ENCODE results near the gene ATP23.

The ATP23 gene

DNA sequence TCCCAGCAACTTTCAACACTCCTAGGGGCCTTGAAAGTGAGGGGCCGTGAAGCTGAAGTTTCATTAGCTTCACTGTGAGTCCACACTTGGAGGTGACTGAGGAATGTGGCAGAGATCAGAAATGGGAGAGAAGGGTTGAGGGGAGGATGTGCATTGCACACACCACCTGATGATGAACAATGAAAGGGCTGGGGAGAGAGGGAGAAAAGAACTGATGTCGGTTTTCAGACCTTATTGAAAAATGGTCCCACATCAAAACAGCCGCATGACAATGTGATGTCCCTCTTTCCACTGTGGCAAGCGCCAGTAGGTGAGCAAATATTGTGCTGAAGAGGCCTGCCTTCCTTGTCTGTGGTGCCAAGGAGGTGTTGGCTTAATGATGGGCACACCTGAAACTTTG lies 32.3 kb upstream of the ATP23 start:
- DNase-seq = no peak

DNA sequence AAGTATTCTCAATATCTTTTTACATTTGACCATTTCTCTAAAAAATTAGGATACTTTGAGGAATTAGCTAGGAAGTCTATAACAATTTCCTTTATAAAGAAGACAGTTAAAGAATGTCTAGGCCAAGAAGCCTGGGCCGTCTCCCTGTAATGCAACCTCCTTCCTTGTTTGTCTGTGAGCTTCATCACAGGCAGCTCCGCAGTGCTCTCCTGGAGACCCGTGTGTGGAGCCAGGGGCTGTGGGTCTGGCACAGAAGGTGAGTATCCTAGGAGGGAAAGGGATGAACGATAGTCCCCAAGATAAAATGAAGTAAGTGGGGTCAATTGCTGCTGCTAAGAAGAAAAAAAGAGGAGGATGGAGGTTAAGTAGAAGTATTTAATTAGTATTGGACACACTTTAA lies 31.8 kb upstream of the ATP23 start:
- no peak for DNase-seq

DNA sequence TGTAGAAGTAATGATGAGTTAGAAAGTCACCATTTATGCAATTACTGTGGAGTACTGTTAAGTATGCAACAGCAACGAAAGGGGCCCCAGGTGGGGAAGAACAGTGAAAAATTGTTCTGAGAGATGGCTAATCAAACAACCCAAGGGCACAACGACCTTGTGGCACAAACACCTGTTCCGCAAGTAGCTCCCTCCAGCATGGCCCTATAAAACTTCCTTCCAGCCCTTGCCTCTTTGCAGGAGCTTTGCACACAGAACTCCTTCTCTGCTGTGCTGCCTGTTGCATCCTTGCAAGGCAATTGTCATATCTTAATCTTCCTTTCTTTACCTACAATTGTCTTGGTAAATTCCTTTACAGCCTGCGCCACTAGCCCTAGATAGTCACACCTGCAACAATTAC lies 23.2 kb upstream of the ATP23 start:
- DNase-seq = no peak

DNA sequence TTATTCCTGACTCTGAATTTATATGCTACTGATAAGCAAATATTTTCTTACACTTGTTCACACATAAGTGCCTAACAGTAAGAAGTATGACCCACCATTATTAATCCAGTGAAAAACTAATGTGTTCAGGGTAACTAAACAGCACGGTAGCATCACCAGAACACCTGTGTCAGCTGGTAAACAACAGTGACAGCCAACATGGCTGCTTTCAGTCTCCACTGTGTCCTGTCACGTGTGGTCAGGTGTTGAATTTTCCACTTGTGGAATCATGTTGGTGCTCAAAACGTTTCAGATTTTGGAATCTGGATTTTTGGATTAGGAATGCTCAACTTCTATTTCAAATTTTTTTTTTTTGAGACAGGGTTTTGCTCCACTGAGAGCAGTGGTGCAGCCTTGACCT lies 14.3 kb upstream of the ATP23 start:
- DNase-seq = no peak

DNA sequence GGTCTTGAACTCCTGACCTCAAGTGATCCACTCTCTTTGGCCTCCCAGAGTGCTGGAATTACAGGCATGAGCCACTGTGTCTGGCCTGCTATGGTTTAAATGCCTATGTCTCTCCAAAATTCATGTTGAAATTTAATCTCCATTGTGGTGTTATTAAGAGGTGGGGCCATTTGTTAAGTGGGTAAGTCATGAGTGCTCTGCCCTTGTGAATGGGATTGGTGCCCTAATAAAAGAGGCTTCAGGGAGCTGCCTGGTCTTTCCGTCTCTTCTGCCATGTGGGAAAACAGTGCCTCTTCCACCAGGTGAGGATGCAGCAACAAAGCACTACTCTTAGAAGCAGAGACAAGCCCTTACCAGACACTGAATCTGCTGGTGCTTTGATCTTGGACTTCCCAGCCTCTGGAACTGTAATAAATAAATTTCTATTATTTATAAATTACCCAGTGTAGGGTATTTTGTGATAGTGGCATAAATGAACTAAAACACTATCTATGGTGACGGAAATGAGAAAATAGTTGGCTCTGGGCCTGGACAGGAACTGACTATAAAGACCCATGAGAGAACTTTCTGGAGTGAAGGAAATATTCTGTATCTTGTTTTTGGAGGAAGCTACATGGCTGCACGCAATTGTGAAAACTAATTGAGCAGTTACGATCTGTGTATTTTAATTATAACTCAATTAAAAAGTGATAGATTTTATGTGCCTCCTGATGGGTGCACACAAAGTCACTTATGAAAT lies 12.1 kb upstream of the ATP23 start:
- DNase-seq = no peak

DNA sequence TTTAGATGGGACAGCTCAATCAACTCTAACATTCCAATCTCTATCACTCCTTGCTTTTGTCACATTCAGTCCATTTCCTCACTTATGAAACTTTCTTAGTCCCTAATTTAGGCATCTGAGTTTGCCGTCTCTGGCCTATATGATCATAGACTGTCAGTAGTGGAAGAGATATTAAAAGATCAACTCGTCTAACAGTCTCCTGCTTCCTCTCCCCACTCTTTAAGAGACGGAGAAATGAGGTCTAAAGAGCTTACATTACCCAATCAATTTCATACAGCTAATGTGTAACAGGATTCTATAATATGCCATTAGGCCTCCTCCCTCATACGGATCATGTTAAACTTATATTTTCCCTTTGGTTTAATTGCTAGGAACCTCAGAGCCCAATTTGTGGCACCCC lies 6.5 kb upstream of the ATP23 start:
- DNase-seq = no peak

DNA sequence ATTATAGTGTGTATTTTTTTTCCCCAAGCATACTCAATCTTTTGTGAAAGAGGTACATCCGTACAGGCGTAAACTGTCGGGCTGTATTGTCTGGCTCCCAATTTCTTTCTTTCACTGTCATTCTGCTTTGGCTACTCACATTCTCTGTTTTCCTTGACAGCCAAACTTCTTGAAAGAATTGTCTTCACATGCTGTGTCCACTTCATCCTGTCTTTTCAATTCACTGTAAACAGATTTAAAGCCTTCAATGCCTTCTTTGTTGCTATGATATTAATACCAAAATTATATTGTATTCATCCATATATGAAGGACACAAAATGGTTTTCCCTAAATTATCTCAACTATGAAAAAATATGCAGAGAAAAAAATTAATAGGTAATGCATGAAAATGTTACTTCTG lies 6.0 kb upstream of the ATP23 start:
- no peak for DNase-seq

DNA sequence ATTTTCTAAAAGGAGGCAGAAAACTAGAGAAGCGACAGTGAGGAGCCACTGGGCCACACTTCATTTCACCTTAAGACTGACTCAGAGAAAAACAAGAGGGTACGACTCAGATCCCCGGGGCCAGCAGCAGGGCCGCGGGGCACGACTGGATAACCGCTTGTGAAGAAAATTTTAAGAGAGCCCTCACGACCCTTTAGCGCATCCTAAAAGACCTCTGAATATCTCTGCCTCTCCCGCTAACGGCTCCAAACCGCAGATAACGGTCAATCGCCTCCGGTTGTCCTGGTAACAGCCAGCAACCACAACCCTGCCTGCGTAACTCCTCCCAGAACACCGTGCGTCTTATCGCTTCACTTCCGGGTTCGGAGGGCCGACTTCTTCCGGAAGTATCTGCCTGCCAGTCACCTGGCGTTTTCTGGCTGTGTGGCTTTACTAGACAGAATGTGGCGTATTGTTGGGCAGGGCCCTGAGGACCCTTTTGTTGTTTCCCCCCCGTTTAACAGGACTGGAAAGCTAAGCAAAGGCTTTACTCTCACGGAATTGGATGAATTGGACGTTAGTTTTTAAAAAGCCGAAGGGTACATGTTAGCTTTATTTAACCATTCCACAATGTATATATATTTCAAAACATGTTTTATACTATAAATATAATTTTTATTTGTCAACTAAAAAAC lies 5.4 kb upstream of the ATP23 start:
- peak; percentile 96 for DNase-seq

DNA sequence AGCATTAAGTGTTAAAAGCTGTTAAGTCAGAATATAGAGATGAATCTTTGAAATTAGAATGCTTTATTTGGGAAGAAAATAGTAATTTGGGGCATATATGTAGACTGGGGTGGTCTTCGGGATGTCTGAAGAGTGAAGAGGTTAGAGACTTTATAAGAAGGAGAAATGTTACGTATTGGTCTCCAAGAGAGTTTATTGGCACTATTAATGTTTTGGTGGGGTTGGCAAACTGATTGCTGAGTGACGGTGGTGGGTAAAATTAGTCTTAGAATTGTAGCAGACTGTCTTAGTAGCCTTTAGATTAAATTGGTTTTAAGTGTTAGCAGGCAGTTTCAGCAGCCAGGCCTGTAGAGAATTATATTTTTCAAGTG lies 4.9 kb upstream of the ATP23 start:
- no peak for DNase-seq

DNA sequence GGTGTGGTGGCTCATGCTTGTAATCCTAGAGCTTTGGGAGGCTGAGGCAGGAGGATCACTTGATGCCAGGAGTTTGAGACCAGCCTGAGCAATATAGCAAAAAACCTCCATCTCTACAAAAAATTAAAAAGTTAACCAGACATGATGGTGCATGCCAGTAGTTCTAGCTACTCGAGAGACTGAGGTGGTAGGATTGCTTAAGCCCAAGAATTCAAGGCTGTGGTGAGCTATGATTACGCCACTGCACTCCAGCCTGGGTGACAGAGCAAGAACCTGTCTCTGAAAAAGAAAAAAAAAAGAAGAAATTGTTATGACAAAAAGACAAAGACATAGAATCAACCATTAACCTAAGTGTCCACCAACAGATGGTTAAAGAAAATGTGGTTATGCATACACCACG lies 2.1 kb upstream of the ATP23 start:
- DNase-seq = no peak

DNA sequence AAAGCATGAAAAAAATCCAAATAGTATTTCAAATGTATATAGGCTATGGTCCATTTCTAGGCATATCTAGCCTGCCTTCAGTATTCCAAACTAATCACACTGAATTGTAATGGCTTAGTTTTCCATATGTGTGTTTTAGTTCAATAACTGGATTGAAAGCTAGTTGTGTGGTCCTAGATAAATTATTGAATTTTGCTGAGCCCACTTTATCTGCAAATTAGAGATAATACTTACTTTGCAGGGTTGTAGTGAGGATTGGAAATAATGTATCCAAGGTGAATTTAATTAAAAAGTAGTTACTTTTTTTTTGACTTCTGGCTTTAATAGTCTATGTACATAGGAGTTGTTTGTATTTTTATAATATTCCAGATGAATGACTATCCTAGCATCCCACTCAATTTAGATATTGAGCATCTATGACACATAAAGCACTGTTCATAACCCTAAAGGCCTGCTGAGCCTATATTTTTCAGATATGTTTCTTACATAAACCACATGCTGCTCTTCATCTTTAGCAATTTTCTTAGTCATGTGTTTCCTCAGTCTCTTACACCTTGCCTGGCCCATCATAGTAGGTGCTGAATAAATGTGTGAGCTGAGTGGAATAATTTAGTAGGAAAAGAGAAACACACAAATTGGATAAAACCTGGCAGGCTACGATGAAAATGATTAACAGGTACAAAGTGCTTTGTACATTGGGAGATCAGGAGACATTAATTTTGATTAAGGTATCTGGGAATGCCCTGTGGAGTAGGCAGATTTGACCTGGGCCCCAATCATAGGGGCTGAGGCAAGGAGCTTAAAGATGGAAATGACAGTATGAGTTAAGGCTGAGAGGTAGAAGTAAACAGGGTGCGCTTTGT lies 1.1 kb upstream of the ATP23 start:
- DNase-seq = peak; percentile 30

DNA sequence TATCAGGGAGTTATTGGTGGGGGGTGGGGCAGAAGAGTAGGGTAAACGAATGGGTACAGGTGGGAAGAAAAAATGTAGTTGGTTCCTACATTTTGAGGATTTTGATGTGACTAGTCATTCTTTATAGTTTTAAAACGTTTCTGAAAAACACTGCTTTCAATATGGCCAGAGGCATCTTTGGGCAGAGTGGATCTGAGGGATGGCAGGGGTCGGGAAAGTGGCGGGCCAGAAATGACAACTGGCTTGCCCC lies 527 bp upstream of the ATP23 start:
- no peak for DNase-seq

DNA sequence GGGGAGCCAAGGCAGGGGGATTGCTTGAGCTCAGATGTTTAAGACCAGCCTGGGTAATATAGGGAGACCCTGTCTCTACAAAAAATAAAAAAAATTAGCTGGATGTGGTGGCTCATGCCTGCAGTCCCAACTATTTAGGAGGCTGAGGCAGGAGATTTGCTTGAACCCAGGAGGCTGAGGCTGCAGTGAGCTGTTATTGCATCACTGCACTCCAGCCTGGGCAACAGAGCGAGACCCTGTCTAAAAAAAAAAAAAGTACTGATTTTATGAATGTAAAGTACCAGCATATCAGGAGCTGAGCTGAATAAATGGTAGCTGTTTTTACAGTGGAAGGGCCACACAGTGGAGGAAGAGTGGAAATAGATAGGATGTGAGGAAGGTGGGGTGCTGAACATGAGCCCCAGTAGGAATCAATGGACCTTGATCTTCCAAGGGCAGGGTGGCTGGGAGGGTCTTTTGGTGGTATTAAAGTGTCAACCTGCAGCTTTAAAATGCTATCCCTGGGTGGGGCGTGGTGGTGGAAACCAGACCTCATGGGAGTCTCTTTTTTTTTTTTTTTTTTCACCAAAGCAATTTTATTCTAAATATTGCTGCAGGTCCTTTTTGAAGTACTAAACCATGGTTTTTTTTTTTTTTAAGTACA lies 2.2 kb downstream of the ATP23 start:
- DNase-seq = no peak

DNA sequence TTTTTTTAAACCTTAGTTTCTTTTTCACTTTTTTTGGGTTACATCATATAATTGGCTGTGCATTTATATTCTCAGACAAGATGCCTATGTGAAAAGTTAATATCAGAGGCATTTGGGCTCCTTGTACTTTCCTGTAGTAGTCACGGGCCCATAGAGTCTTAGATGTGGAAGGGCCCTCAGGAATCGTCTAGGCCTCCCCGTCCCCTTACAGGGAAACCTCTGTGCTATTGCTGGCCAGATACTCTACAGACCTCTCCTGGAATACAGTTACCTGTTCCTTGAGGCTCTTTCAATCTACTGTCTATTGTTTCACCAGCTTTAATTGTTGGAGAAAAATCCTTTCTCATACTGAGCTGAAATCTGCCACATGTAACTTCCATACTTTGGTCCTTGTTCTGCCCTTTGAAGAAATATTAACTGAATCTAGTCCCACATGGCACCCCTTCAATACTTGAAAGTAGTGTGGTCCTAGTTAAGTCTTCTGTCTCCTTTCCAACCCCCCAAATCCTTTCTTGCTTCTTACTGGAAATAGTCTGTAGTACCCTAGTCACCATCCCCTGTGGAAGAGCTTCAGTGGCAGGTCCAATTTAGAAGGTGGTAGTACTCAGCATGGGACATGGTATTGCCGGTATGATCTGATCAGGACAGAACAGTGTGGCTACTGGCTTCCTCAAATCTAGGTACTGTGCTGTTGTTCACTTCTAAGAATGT lies 3.1 kb downstream of the ATP23 start:
- DNase-seq = no peak

DNA sequence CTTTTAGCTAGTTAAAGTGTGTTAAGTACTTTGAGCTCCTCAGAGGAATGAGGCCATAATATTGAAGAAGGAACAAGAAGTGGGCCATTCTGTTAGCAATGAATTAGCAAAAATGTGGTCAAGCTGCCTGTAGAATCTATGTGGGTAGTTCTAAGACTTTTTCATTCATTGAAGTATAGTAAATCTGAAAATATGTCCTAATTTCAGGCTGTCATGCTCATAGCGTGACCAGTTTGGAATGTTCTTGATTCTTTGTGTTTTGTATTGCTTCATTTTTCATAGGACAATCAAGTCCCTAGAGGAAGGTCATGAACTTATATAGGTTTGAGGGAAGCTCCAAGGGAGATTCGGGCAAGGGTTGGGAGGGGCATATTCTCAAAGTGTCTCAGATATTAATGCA lies 11.4 kb downstream of the ATP23 start:
- DNase-seq = no peak

DNA sequence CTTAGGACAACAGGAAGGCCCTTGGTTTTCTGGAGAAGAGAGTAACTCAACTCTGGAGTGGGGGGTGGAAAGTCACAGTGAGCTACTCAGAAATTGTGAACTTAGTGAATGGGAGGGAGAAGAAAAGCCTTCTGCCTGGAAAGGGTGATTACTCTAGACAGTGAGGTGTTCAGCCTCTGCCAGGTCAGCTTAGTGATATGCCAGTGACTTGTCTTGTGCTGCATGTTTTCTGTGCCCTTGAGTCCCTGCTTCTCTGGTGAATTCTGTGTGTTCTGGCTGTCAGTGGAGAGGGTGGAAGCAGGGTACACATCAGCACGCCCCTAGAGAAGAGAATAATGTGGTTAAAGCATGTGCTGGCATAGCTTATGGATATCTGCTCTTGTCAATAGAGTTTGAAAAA lies 13.4 kb downstream of the ATP23 start:
- no peak for DNase-seq

DNA sequence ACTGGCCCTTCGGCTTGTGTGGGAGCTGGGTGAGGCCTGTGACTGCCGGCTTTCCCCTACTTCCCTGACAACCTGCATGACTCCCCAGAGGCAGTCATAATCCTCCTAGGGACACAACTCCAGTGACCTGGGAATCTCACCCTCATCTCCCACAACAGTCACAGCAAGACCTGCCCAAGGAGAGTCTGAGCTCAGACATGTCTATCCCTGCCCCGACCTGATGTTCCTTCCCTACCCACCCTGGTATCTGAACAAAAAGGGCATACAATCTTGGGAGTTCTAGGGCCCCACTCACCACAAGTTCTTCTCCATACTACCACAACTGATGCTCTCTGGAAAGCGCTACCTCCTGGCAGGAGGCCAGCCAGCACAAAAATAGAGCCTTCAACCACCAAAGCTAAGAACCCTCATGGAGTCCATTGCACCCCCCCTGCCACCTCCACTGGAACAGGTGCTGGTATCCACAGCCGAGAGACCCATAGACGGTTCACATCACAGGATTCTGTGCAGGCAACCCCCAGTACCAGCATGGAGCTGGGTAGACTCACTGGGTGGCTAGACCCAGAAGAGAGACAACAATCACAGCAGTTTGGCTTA lies 16.8 kb downstream of the ATP23 start:
- no peak for DNase-seq

DNA sequence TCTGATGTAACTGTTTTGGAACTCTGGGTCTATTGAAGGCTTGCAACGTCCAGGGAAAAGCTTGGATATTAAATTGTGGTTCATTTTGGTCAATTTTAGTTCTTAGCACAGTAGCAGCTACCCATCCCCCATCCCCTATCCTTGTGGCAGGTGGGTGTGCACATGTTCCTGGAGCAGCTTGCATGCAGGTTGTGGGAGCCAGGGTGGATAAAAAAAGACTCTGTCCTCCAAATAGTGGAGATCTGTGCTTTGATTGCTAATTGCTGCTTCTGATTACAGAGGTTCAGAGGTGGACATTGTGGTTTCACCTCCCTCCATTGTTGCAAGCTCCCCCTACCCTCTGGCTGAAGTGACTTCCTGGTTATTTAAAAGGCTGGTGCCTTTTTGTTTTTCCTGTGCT lies 23.1 kb downstream of the ATP23 start:
- DNase-seq = no peak

DNA sequence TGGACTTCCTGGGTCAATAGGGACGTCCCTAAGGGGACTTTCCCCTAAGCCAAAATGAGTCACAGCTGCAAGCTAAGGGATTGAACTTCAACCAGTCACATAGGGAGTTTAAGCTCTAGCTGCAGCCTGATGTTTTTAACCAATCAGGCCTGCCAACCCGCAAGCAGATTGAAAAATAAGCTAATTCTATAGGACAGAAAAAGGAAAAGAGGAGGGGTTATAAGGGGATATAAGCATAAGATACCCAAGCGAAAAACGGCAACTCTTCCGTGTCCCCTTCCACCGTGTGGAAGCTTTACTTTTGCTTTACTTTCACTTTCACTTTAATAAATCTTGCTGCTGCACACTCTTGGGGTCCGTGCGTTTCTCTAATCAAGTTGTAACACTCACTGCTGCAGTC lies 24.4 kb downstream of the ATP23 start:
- DNase-seq = no peak

DNA sequence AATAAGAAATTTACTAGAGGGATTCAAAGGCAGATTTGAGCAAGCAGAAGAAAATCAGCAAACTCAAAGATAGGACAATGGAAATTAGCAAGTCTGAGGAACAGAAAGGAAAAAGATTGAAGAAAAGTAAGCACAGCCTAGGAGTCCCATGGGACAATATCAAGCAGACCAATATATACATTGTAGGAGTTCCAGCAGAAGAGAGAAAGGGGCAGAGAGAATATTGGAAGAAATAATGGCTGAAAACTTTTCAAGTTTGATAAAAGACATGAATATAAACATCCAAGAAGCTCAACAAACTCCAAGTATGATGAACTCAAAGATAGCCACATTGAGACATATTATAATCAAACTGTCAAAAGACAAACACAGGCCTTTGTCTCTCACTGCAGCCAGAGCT lies 25.2 kb downstream of the ATP23 start:
- DNase-seq = no peak

DNA sequence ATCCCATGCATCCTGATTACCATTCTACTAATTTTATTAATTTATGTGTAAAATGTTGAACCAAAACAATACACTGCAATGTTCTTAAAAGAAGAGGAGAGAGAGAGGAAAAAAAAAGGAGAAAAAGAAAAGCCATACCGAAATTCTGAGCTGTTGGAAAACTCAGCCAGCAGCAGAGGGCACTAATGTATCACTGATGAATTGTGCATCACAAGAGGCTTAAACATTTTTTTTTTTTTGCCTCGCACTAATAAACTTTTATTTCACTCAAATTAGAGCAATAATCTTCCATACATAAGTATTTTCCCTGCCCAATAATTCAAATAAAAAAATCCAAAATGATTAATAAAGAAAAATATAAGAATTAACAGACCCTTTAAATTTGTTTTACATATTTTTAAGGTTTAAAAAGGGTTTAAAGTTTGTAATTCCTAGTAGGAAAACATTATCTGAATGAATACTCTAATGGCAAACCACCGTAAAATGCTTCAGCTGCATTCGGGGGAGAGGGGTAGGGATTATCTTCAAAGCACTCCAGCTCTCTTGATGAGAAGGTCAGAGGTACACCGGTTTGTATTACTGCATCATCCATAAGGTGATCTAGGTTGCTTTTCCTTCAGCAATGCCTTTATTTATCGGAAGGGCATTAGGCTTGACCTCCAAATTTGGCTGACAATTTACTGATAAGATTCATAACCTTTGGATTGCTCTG lies 41.9 kb downstream of the ATP23 start:
- peak; percentile 20 for DNase-seq

DNA sequence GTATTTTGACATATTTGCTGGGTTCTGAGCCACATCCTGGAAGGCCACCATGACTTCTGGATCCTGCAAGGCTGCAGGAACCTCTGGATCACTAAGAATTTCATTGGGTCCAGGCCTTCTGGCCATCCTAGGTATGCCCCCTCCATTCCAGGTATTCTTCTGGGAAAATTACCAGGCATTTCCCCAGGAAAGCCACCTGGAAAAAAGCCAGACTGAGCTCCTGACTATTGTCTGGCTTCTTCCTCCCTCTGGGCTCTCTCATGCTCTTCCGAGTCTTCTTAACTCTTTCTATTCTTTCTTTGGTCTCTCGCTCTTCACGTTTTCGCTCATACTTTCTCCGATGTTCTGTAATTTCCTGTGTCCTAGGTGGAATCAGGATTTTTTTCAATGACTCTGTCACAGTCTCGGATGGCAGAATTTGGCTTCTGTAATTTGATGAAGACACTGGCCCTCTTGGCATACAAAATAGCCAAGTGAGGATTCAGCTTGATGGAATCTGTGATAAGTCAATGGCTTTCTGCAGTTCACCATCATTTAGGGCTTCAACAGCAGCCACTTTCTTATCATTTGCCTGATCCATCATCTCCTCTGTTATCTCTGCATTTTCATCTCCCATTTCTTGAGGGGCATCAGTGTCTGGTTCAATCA lies 42.6 kb downstream of the ATP23 start:
- no peak for DNase-seq
